NCI-H446 treated with DMSO at 0.1 percent for 48 hours (cell line): ENCODE measurements around the gene PANK4.

Experiments used
- DNase-seq: peaks from one replicate; lab custom pipeline; 2025; lab: John Stamatoyannopoulos, UW

Gene PANK4

DNA sequence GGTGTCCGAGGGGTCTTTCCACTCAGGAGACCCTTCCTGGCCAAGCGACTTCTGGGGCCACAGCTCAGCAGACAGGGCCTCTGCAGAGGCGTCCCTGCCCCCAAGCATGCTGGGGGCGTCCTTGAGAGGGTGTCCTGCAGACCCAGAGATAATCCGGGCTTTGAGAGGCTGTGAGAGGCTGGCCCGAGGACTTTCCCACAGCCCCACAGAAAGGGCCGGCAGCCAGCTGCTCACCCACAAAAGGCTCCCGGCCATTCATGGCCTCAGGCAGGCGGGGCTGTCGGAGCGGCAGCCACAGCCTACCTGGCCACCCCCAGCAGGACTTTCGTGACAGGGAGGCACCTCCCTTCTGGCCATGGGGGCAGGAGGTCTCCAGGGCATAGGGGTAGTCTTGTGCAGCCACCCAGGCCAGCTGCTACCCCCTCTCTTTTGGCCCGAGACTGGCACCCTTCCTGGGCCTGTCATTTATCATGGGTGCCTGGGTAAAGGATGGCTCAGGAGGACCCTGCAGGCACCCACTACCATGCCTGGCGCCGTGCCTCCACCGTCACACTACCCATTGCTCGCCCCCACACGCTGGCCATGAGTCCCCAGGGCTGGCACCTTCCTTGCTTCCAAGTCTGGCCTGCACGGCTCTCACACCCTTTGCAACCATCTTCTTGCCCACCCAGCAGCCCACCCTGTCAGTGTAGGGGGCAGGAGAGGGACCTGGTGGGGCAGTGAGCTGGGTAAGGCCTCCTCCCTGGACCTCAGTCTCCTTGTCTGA lies 18.7 kb upstream of the PANK4 start:
- DNase-seq = no peak

DNA sequence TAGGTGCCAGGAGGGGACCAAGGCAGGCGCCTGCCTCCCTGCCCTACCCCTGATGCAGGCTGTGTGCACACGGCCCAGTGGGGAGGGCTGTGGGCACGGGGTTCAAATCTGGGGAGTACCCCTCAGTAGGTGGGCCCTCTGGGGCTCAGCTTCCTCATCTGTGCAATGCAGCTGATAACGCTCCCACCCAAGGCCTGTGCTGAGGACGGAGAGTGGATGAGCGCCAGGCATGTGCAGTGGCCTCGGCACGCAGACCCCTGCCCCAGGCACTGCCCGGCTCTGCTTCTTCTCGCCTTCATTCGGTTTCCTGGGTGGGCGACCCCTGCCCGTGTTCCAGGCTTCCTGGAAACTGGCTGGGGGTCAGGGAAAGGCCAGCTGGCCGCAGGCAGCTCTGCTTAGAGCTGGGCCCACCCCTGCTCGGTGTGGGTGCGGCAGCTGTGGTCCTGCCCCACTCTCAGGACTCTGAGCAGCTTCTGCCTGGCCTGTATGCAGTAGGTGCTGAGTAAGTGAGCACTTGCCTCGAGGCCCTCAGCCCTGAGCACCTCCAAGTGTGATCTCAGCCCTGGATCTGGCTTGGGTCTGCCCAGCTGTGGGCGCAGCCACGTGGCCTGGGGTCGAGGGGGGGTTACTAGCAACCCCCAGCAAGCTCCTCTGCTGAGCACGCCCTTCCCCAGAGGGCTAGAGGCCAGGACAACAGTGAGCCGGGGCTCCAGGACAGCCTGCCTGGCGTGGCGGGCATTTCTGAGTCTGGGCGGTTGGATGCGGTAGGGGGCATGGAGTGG lies 17.9 kb upstream of the PANK4 start:
- DNase-seq = no peak

DNA sequence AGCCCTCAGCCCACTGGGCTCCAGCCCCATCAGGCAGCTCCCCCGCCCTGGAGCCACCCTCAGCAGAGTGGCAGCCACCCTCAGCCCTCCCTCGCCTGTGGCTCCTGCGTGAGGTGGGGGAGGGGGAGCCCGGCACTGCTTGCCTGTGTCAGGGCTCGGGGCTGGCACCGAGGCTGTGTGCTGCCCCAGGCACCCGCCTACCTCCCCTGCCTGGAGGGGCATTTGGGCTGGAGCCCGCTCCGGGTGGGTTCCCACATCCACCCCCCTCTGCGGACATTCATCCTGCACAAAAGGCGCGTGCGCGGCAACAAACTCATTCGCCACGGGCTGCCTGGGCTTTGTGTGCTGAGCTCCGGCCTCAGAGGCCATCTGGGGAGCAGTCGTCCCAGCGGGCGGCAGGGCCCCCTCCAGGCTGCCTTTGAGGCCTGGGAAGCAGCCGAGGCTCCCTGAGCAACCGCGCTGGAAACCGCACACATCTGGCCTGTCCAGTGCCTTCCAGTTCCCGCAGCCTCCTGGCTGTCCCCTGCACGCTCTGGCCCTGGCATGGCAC lies 17.2 kb upstream of the PANK4 start:
- no peak for DNase-seq

DNA sequence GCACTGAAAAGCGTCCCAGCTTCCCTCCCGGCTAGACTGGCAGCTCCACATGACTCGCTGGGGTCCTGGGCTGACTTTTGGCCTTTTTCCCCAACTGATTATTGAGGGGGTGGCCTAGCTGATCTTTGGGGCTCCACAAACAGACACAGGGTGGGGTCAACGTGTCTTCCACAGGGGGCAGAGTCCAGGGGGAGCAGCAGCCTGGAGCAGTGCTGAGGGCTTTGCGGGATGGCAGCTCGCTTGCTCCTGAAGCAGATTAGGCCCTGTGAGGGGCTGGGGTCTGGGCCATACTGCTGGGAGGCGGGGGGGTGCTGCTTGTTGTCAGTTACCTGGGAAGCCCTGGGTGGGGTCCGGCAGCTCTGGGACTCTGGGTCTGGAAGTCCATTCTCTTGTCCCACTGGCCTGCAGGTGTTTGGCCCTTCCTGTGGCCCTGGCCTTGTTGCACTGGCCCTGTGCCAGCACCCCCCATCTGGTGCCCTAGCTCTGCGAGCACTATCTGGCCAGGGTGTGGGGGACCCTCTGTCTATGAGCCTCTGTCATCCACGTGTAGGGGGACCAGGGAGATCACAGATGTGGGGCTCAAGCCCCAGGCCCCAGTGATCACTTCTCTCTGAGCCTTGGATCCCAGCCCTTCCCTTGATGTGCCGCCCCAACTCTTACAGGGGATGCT lies 16.0 kb upstream of the PANK4 start:
- DNase-seq = no peak

DNA sequence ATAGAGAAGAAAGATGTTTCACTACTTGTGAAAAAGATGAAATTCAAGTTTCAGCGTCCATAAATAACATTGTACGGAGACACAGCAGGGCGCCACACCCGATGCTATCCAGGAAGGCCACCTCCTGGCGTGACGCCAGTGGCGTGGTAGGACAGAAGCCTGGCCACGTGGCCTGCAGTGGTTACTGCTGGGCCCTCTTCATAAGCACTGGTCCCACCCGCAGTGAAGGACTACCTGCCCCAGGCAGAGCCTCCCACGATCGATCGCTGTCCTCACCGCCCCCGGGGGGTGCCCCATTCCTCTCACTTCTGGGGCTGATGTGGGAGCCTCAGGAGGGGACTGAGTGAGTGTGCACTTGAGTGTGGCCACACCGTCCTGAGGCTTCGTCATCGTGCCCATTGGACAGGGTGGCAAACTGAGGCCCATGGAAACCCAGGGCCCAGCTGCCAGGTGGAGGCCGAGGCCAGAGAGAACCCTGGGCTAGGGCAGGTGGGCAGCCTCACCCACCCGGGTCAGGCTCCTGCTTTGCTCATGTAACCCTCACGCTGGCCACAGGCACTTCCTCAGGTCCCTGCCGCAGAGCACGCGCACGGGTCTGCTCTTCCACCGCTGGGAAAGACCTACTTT lies 15.3 kb upstream of the PANK4 start:
- no peak for DNase-seq

DNA sequence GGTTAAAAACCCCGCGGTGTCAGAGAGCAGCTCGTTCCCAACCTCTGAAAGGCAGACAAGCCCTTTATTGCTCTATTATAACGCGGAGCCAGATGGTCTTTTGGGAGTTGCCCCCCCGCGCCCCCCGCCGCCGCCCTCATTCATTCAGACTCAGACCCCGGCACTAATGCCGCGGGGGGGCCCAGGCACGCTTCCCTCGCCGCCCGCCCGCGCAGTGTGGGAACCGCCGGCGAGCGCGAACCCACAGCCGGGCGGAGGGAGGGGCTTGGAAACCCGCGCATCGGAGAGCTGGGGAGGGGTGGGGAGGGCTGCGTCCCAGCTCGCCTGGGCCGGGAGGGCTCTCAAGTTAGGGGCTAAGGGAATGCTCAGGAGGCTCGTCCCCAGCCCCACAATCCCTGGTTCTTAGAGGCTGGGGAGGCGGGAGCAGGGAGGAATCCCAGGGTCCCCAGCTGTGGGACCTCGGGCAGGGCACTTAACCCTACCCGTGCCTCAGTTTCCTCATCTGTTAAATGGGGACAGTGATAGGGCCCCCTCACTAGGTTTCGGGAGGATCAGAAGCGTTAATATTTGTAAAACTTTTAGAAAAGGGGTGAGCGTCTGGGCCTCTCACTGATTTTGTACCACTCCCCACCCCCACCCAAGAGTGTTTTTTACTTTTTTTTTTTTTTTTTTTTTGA lies 14.6 kb upstream of the PANK4 start:
- no peak for DNase-seq

DNA sequence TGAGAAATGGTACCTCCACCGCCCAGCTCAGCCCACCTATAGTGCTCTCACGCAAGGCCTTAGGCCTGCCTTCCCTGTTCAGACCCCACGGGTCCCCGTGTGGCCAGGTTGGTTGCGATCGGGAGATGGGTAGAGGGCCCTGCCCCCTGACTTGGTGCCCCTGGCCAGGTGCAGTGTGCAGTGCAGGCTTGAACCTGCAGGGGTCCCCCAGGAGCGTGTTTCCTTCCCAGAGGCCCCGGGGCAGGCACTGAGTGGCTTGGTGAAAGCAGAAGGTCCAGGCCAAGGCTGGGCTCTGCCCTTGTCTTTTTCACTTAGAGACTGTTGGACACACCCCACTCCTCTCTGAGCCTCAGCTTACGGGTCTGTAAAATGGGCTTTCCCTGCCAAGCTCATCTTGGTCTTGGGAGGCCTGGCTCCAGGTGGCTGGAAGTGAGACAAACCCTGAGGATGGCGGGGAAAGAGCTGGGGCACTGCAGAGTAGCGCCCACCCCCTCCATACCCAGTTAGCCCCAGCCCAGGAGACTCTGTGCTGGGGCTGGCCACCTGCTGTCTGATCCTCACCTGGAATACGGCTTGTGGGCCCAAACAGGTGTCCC lies 13.0 kb upstream of the PANK4 start:
- no peak for DNase-seq

DNA sequence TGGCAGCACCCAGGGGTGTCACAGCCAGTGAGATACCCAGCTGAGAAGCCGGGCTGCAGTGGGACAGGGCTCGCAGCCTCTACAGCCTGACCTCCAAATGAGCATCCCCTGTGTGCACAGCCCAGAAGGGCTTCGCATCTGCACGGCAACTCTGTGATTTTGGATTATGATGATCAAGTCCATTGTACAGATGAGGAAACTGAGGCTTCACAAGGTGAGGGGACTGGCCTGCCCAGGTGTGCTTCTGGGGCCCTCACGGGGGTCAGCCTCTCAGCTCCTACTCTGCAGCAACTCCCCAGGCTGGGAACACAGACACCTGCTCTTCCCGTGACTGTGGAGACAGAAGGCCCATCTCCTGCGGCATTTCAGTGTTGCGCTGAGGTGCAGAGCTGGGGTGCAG lies 12.5 kb upstream of the PANK4 start:
- no peak for DNase-seq

DNA sequence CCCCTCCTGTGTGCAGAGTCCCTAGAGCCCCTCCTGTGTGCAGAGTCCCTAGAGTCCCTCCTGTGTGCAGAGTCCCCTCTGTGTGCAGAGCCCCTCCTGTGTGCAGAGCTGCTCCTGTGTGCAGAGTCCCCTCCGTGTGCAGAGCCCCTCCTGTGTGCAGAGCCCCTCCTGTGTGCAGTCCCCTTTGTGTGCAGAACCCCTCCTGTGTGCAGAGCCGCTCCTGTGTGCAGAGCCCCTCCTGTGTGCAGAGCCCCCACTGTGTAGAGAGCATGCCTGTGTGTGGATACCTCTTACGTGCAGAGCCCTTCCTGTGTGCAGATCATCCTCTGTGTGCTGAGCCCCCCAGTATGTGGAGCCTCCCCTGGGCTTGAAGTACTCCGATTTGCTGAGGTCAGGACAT lies 12.0 kb upstream of the PANK4 start:
- no peak for DNase-seq

DNA sequence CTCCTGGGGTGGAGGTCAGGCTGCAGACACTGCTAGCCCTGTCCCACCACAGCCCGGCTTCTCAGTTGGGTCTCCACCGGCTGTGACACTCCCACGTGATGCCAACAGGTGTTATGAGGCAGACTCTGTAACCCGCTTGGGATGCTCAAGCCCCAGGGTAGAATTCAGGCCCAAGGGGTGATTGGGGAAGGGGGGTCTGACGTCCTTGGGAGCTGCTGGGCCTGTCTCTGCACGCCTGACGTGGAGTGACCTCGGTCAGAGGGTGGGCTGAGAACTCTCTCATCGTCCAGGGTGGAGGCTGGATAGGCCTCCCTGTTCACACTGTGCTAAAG lies 11.4 kb upstream of the PANK4 start:
- no peak for DNase-seq

DNA sequence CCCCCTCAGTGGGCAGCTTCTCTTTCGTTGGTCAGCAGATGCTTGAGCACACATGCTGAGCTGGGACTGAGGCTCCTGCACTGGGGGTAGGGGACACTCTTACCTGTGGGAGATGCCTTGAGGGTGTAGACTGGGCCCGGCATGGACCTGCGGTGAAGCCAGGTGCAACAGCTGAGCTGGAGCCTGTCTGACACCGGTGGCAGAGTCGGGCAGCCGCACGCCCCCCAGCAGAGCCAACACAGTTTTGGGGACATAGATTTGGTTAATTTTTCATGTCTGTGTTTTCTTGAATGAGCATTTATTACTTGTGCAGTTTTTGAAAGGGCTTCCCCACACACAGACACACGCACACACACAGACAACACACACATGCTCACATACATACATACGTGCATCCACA lies 9.6 kb upstream of the PANK4 start:
- DNase-seq = no peak

DNA sequence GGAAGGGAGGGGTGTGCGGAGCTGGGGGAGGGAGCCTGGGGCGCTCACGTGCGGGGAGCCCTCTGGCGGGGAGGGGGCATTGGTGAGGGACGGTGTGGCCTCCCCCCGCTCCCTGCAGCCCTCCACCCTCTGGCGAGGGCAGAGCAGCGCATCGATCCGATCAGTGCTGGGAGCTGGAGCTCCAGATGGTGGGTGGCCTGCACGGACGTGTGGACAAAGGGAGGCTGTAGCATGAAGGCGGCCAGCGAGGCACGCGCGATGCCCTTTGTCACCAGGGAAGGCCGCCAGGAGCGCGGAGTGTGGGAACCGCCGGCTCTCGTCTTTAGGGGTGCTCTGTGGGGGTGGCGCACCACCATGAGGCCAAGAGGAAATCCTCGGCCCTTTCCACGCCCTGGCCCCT lies 9.1 kb upstream of the PANK4 start:
- DNase-seq = no peak

DNA sequence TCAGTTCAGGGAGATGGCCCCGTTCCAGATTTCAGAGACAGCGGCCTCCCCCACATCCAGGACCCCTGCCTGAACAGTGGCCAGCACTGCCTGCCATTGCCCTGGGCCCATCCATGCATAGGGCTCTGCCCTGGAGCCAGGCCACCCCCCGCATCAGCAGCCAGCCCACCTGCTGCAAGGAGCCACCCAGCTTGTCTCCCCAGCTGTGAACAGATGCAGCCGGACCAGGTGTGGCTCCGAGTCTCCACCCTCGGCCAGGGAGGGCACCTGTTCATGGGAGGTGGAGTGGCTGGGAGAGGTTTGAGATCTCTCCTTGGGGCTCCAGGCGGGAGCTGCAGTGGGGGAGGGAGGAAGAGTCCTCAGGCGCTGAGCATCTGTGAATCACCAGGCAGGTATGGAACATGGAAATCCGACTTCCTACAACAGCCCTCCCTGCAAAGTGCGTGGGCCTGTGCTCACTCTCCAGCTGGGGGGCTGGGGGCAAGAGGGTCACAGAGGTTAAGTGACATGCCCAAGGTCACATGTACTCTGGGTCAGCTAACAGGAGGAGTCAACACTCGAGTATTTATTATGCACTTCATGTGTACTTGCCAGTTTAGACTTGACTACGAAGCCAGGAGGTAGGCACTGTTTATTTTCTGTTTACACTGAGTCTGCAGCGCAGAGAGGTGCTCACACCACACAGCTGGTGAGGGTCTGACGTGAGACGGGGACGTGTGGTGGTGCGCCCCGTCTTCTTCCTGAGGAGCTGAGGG lies 8.5 kb upstream of the PANK4 start:
- no peak for DNase-seq

DNA sequence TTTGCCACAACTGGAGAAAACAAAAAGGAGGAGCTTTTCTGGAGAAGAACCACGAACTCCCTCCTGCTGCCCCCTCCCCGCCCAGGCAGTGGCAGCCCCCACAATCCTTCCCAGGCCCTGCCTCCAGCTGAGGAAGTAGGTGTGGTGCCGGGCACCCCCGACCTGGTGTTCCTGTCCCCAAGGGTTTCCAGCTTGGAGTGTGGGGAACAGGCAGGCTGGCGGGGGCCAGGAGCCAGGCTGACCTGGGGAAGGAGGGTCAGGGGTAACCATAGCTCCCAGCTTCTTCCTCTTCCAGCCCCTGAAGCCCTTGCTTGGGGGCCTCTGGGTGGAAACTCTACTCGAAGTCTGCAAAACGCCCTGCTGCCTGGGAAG lies 7.9 kb upstream of the PANK4 start:
- DNase-seq = no peak

DNA sequence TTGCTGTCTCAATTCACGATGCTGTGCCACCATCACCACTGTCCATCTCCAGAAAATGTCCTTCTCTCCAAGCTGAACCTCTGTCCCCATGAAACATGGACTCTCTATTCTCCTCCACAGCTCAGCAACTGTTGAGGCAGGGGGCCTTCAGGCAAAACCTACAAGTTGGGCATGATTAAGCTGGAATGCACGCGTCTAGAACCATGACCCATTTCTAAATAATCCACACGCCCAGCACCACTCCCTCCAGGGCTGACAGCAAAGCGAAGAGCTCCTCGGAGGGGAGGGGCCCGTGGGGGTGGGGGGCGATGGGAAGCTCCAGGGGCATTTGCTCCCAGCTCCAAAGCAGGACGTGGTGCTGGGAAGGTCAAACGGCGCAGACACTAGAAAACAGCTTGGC lies 7.0 kb upstream of the PANK4 start:
- no peak for DNase-seq

DNA sequence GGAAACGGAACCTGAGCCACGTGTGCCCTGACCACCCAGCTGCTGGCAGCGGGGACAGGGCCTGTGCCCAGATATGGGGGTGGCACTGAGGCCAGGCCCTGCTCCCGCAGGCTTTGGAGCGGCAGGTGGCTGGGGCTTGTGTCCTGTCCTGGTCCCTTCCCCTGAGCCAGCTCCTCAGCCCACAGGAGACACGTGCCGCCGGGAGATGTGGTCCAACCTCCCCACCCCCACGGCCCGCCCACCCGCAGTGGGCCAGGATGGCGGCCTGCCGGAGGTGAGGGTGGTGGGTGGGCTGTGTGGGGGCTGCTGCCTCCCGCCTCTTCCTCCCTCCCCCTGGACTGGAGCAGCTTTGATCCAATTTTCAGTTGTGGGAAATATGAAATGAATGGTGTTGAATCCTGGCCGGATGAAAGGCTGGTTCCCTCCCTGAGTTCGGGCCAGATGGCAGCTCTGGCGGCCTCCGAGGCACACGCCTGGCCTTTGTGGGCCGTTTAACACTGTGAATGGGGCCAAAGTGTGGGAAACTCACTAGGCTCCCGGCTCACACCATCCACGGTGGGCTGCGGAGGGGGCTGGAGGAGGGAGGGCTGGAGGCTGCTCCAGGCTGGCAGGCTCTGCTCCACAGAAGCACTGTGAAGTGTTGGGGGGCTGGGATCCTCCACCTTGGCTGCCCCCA lies 6.2 kb upstream of the PANK4 start:
- DNase-seq = no peak

DNA sequence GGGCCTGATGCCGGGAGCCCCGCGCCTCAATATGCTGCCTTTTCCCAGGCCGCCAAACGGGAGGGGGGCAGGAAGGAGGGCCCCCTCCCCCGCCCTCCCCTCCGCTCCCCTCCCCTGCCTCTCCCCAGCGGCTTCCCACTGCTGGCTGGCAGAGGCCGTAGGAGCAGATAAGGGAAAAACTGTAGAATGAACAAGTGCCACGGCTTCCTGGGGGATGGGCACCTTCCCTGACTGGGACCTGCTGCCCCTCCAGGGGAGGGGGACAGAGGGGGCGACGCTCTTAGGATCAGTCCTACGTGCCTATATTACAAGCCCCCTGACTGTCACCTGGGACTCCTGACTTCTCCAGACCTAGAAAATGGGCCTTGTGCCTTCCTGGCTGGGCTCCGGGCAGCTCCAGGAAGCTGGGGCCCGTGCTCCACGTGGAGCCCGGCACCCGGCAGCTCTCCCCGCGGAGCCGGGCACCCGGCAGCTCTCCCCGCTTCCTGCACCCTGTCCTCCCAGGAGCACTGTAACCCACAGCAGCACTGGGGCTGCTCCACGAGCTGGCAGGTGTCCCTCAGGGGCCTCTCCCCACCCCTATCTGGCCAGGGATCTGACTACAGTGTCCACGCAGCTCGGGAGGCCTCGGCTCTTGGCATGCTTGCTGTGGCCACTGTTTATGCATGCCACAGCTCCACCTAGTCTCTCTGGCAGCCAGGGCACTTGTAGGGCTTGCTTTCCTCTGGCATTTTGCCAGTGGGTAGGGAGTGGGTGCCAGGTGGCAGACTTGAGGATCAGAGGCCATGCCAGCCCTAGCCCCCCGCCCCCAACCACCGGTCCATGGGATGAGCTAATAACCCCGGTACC lies 4.3 kb upstream of the PANK4 start:
- peak; percentile 17 for DNase-seq

DNA sequence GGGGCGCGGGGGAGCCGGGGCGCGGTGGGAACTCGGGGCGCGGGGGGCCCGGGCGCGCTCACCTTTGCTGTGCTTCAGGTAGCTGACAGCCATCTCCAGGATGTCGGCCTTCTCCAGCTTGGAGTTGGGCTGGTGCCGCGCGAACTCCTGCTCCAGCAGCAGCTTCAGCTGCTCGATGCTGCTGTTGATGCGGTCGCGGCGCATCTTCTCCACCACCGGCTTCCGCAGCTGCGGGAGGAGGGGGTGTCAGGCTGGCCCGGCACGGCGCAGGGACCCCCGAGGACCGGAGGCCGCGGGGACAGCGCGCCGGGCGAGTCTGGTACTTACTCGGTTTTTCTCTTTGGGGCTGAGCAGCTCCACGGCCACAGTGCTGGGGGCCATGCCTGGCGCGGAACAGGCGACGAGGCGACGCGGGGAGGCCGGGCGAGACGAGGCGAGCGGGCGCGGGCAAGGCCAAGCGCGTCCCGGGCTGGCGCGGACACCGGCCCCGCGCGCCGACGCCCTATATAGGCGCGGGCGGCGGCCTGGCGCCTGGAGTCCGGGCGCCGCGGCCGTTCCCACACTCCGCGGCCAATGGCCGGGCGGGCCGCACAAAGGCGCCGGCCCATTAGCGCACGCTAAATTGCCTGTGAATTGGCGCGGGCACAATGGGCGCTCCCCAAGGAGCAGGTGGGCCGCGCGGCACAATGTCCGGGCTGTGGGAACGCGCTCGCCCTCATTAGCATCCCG lies 3.6 kb upstream of the PANK4 start, which contains the start of gene HES5:
Gene HES5, minus strand, starts transcription at position 480 of the 729 bp plus-strand sequence. Its CDS starts 99 bp downstream, at position 381.
- no peak for DNase-seq
